Measurements from ENCODE around the gene SMIM15. TPM values are rescaled to one million over a fixed set of nuclear protein-coding genes. Genes with fewer than 3 reads are reported as not detected.

The SMIM15 gene
- total RNA-seq, 6 donors from 2014 or later = 6.4 to 51.1 (median 35.3) TPM

Other genes starting within 250 kb of the SMIM15 start
- gene ERCC8, start 217.4 kb downstream of the SMIM15 start, total RNA-seq = 10 to 100 TPM in 3 of 6 donors, 1 to 10 TPM in 3; 5.8 to 17.2 (median 11.2) TPM
- gene NDUFAF2, start 217.3 kb downstream of the SMIM15 start, total RNA-seq = 10 to 100 TPM in 5 of 6 donors, not detected in 1; 14.2 to 41.6 (median 20.5) TPM
- 10 to 100 TPM; 10.5 to 22.3 (median 15.7) TPM for gene ZSWIM6, start 169.8 kb upstream of the SMIM15 start, total RNA-seq

Measured in upper lobe of left lung (tissue), 6 donors.